Activated CD4-positive, alpha-beta T cell treated with anti-CD3 and anti-CD28 coated beads, Interleukin-2, amount 50 U/mL, for 4 hours (primary cell): ENCODE data around the gene TPPP.

Source experiments
- DNase-seq, 2 experiments: peaks; one replicate each; pipeline ENCODE4 v3.0.0-alpha.2; 2020

TPPP gene

DNA sequence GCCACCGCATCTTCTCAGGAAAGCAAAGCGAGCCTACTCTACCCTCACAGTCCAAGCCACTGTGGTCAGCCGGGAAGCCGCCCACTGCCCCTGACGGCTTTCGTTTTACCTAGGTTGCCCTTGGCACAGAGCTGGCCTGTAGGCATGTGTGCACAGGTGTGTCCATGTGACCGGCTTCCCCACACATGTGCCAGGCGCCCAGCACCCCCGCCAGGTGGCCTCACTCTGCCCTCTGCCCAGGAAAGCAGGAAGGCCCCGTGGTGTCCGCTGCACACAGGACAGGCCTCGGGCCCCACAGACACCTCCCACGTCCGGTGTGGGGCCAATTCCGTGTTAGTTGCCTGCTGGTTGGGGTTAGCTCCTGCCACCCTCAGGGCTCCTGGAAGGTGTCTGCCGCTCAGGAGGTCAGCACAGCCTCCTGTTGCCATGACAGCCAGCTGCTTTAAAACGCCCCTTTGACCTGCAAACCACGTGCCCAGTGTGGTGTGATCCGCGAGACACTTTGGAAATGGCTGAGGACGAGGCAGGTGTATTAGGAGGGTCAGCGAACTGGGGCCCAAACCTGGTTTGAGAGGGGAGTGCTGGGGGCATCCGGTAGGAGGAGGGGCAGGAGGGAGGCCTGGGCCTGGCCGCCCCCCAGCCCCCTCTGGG is 28.7 kb downstream of the TPPP start:
- no peak for DNase-seq

DNA sequence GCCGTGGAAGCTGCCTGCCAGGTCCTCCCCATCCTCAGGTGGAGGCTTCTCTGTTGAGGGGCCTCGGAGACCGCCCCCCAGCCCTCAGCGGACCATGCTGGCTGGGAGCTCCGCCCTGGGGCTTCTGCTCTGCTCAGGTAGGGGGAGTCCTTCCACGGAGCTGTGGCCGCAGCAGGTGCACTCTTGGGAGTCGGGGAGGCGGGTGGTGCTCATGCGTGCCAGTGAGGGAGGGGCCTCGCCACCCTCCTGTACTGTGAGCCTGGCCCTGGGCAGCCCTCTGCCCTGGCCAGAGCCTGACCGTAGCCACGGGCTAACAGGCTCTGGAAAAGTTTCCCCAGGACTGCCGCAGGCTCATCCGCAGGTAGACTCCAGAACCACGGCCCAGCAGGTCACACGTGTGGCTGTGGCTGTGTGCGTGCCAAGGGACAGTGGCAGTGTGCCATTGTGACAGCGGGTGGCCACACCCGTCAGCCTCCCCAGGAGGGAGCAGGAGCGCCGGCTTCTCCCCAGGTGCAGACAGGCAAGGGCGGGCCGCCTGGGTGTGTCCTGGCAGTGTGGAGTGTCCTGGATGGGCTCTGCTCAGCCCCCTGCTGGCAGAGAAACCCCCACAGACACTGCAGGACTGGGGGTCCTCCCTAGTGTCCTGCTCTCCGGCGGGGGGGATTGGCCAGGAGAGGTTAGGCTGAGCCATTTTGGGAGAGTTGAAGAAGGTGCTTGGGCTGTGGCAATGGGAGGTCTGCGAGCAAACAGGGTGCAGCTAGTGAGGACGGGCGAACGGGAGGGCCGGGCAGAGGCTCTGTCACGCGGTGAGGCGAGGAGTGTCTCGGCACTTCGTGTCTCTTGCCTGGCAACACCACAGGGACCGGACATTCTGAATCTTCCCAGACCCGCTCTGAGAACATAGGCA is 29.5 kb downstream of the TPPP start:
- no peak for DNase-seq

DNA sequence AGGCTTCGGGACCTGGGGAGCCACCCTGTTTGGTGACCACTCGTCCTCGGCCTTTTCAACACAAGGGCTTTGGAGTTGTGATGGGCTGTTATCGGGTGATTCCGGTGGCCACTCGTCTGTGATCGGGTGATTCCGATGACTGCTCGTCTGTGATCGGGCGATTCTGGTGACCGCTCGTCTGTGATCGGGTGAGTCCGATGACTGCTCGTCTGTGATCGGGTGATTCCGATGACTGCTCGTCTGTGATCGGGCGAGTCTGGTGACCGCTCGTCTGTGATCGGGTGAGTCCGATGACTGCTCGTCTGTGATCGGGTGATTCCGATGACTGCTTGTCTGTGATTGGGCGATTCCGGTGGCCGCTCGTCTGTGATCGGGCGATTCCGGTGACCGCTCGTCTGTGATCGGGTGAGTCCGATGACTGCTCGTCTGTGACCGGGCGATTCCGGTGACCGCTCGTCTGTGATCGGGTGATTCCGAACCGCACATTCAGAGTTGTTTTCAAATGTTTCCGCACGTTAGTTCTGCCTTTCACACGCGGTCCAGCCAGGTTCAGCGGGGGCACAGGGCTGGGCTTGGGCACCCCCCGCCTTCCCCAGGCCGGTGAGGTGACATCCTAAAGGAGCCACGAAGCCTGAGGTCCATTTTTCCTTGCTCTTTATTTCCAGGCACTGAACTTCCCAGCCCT is 30.3 kb downstream of the TPPP start:
- no peak for DNase-seq

- no peak for DNase-seq
Measured at GRCh38 chr5:661891-662750, 31.0 kb downstream of the TPPP start.

DNA sequence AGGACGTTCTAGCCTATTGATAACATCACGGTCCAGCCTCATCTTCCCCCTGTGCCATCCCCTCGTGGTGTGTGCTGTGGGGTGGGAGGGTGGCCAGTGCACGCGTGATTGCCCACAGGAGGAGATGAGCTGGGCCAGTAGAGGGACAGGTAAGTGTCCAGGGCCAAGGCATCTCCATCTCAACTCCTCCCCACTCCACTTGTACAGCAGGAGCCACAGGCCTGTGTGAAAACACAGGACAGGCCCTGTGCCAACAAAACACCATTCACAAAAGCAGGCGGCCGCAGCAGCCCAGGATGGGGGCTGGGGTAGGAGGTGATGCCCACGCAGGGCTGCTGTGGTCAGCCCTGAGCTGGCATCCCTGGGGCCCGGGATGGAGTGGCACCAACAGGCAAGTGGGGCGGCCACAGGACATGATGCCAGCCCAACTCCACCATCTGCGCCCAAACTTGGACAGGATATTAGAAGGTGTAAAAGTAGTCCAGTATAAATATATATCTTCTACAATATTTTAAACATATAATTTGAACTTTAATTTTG is 32.6 kb downstream of the TPPP start:
- DNase-seq, result no peak

GRCh38 chr5:659496-660263 is 33.5 kb downstream of the TPPP start:
- DNase-seq, result no peak

DNA sequence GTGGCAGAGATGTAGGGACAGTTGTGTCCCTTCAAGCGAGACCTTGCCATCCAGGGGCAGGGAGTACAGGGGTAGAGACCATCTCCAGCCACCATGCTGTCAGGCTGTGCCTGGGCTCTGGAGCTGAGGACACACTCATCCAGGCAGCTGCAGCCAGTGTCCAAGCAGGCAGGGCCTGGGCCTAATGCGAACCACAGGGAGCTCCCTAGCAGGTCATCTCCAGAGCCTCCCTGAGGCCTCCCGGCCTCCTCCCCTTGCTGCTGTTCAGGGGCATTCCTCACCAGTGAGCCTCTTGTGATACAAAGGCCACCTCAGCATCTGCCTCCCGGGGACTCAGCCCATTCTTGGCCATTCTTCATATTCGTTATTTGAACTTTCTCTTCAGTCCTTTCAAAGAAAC is 35.0 kb downstream of the TPPP start:
- no peak for DNase-seq

DNA sequence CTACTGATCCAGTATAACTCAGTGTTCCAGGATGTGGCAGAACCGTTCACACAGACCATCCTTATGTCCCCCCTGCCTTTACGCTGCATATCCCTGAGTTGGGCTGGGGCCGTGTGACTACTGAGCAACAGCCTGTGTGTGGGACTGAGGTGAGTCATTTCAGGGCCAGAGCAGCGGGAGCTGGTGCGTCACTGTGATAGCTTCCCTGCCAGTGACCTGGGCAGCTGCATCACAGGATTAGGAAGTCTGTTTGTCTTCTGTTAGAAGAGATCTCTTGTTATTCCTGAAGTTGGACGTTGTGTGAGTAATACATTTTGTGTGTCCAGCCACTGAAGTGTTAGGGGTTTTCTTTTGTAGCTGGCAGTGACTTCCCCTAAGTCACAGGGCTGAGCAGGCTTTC is 35.6 kb downstream of the TPPP start:
- DNase-seq, result no peak

- DNase-seq, result no peak
Measured at GRCh38 chr5:655406-655805, 37.7 kb downstream of the TPPP start.

DNA sequence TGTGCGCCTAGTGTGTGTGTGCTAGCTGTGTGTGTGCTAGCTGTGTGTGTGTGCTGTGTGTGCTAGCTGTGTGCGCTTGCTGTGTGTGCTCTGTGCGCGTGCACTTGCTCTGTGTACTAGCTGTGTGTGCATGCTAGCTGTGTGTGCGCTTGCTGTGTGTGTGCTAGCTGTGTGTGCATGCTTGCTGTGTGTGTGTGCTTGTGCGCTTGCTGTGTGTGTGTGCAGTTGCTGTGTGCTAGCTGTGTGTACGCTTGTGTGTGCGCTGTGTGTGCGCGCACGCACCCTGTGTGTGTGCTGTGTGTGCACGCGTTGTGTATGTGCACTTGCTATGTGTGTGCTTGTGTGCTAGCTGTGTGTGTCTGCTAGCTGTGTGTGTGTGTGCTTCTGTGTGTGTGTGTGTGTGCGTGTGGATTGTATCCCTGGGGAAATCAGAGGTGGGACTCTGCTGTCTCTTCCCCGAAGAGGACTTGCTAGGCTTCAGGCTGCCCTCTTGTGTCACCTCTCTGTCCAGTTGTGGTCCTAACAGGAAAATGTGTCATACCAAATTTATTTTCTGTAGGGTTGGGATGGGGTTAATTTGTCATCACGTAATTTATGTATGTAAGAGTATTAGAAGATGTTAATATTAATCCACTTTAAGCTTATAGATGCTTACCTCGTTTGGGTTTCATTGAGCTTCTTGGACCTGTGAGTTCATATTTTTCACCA is 38.9 kb downstream of the TPPP start:
- no peak for DNase-seq

DNA sequence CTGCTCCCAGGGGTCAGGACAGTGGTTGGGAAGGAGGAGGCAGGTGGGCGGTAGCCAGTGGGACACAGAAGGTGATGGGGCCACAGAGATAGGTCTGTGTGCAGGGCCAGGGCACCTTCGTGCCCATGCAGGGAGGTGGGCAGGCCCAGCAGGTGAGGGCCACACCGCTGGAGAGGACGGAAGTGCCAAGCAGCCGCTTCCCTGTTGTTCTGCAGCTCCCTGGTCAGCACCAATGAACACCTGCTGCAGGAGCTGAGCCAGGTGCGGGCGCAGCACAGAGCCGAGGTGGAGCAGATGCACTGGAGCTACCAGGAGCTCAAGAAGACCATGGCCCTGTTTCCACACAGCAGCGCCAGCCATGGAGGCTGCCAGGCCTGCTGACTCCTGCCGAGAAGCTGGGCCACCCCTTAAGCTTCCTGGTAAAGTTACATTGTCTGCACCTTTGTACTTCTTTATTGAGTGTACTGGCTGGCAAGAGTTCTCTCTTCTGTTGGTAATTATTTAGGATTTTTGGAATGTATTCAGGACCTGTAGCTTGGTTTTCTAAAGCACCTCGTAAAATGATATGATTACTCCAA is 40.3 kb downstream of the TPPP start:
- no peak for DNase-seq

- DNase-seq, result no peak
Measured at GRCh38 chr5:652023-652515, 41.1 kb downstream of the TPPP start.

- no peak for DNase-seq
Measured at GRCh38 chr5:651296-652022, 41.7 kb downstream of the TPPP start.

DNA sequence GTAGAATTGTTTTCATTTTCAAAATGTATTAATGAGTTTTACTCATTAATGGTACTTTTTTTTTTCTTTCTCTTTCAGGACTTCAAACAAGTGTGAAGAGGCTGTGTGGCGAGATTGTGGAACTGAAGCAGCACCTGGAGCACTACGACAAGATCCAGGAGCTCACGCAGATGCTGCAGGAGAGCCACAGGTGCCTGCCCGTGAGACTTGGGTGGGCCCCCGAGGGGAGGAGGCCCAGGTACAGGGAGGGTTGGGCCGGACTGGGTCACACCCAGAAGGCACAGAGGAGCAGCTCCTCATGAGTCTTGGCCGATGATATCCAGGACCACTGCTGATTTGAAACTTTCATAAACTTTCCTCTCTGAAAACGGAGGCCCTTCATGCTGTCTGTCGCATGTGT is 45.4 kb downstream of the TPPP start:
- DNase-seq, result no peak

DNA sequence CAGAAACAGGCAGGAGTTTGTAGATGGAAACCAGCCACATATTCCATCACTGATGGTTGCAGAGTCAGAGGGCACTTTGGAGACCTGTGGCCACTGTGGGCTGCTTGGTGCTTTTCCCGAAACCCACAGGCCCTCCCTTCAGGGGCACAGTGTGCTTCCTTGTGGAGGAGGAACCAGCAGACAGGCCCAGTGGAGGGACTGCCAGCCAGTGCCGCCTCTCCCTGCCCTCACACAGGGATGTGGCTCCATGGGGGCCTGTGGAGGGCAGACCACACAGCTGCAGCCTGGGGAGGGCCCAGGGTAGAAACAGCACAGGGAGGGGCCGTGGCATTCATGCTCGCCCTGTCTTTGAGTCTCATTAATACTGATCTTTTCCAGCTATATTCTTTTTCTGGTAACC is 45.8 kb downstream of the TPPP start:
- no peak for DNase-seq

GRCh38 chr5:646396-647201 is 46.6 kb downstream of the TPPP start:
- DNase-seq, result no peak

- no peak for DNase-seq
Measured at GRCh38 chr5:645421-645820, 47.7 kb downstream of the TPPP start.

- no peak for DNase-seq
Measured at GRCh38 chr5:644971-645370, 48.2 kb downstream of the TPPP start.

- no peak for DNase-seq
Measured at GRCh38 chr5:644509-644908, 48.6 kb downstream of the TPPP start.
